HEK293 (cell line): ENCODE measurements around the gene QPCT.

Source experiments
- CTCF ChIA-PET: fragments of 350-600 bp; formaldehyde crosslinking; extraction: SDS; loops from one replicate; lab custom pipeline; 2021; ENCODE audit warnings: antibody characterized with exemption; lab: Yijun Ruan, JAX
- POLR2A ChIA-PET: fragments of 300-600 bp; formaldehyde crosslinking; extraction: SDS; loops from one replicate; lab custom pipeline; 2020; ENCODE audit warnings: antibody characterized with exemption, inconsistent platforms; lab: Yijun Ruan, JAX
- H3K27ac ChIP-seq: fragments of 200-500 bp; sonication (Bioruptor generic); 2 replicates; pipeline ENCODE4 v1.5.1; 2014; ENCODE audit warnings: low read depth, low read length, control low read depth, inconsistent platforms; ENCODE audit errors: extremely low read depth
- H3K36me3 ChIP-seq, 2 experiments: fragments of 200-500 bp in 1 of 2; sonication (Bioruptor generic) in 1 of 2; 1 replicate in 1 of 2; 2 replicates in 1 of 2; pipeline ENCODE4 v1.5.1; 2014 to 2017; ENCODE audit warnings: inconsistent platforms in 2 of 2, low read length in 2 of 2; ENCODE audit not compliant: control insufficient read depth in 2 of 2, insufficient read depth in 1 of 2
- H3K4me1 ChIP-seq: fragments of 200-500 bp; sonication (Bioruptor generic); 2 replicates; pipeline ENCODE4 v1.5.1; 2014; ENCODE audit warnings: mild to moderate bottlenecking, low read length, inconsistent platforms; ENCODE audit not compliant: control insufficient read depth, insufficient read depth
- H3K4me3 ChIP-seq: 2 replicates; pipeline ENCODE4 v1.5.1; 2011; ENCODE audit warnings: low read depth, mild to moderate bottlenecking, control low read depth, low read length, moderate library complexity
- H3K9me3 ChIP-seq: fragments of 200-500 bp; sonication (Bioruptor generic); 2 replicates; pipeline ENCODE4 v1.5.1; 2014; ENCODE audit warnings: low read depth, low read length, inconsistent platforms; ENCODE audit not compliant: control insufficient read depth, insufficient read depth
- HOXC10 ChIP-seq: sonication (generic); formaldehyde crosslinking; IDR thresholded peaks from 2 replicates; pipeline ENCODE4 v1.8.1; 2023; ENCODE audit warnings: mild to moderate bottlenecking, missing genetic modification reagents
- INSM2 ChIP-seq: fragments of 450-650 bp; formaldehyde crosslinking; IDR thresholded peaks from 2 replicates; pipeline ENCODE4 v1.5.1; 2016; ENCODE audit warnings: missing biosample characterization, missing genetic modification characterization
- PRDM1 ChIP-seq: fragments of 450-650 bp; formaldehyde crosslinking; IDR thresholded peaks from 2 replicates; pipeline ENCODE4; 2016; ENCODE audit warnings: missing biosample characterization, missing genetic modification characterization
- PRDM10 ChIP-seq: fragments of 450-650 bp; formaldehyde crosslinking; IDR thresholded peaks from 2 replicates; pipeline ENCODE4 v1.5.1; 2016; ENCODE audit warnings: missing biosample characterization, missing genetic modification characterization
- YY2 ChIP-seq: fragments of 450-650 bp; formaldehyde crosslinking; IDR thresholded peaks from 2 replicates; pipeline ENCODE4 v1.5.1; 2016; ENCODE audit warnings: missing biosample characterization, missing genetic modification characterization
- ZBTB17 ChIP-seq: fragments of 450-650 bp; formaldehyde crosslinking; IDR thresholded peaks from 2 replicates; pipeline ENCODE4 v1.5.1; 2016; ENCODE audit warnings: missing biosample characterization, missing genetic modification characterization
- ZNF146 ChIP-seq: fragments of 450-650 bp; formaldehyde crosslinking; IDR thresholded peaks from 2 replicates; pipeline ENCODE4 v1.5.1; 2016; ENCODE audit warnings: missing biosample characterization, missing genetic modification characterization
- ZNF16 ChIP-seq: fragments of 450-650 bp; formaldehyde crosslinking; IDR thresholded peaks from 2 replicates; pipeline ENCODE4 v1.5.1; 2016; ENCODE audit warnings: low read depth, missing biosample characterization, missing genetic modification characterization
- ZNF324 ChIP-seq: fragments of 450-650 bp; formaldehyde crosslinking; IDR thresholded peaks from 2 replicates; pipeline ENCODE4 v1.5.1; 2016; ENCODE audit warnings: missing biosample characterization, missing genetic modification characterization
- ZNF514 ChIP-seq: fragments of 450-650 bp; formaldehyde crosslinking; IDR thresholded peaks from 2 replicates; pipeline ENCODE4 v1.5.1; 2016; ENCODE audit warnings: missing biosample characterization, missing genetic modification characterization
- ZNF571 ChIP-seq: fragments of 450-650 bp; formaldehyde crosslinking; IDR thresholded peaks from 2 replicates; pipeline ENCODE4 v1.5.0; 2017; ENCODE audit warnings: missing biosample characterization, missing genetic modification characterization
- ZNF639 ChIP-seq: fragments of 450-650 bp; formaldehyde crosslinking; IDR thresholded peaks from 2 replicates; pipeline ENCODE4 v1.5.1; 2016; ENCODE audit warnings: missing biosample characterization, missing genetic modification characterization
- TF ChIP-seq, protein P1 (sequence below): fragments of 450-650 bp; formaldehyde crosslinking; IDR thresholded peaks from 2 replicates; pipeline ENCODE4 v1.5.0; 2017; ENCODE audit warnings: missing biosample characterization, missing genetic modification characterization, borderline replicate concordance
- TF ChIP-seq, protein P2 (sequence below): fragments of 450-650 bp; formaldehyde crosslinking; IDR thresholded peaks from 2 replicates; pipeline ENCODE4 v1.5.1; 2016; ENCODE audit warnings: missing biosample characterization, missing genetic modification characterization
- TF ChIP-seq, protein P3 (sequence below): fragments of 450-650 bp; formaldehyde crosslinking; conservative IDR thresholded peaks from 2 replicates; pipeline ENCODE4 v1.5.1; 2016; ENCODE audit warnings: low read depth, missing biosample characterization, missing genetic modification characterization
- TF ChIP-seq, protein P4 (sequence below): fragments of 450-650 bp; formaldehyde crosslinking; IDR thresholded peaks from 2 replicates; pipeline ENCODE4 v1.5.1; 2016; ENCODE audit warnings: missing biosample characterization, missing genetic modification characterization
- TF ChIP-seq, protein P5 (sequence below): fragments of 450-650 bp; formaldehyde crosslinking; IDR thresholded peaks from 2 replicates; pipeline ENCODE4 v1.5.1; 2016; ENCODE audit warnings: missing biosample characterization, missing genetic modification characterization, low read depth

The QPCT gene

GRCh38 chr2:37418956-37419355, 74.5 kb downstream of the QPCT start (continued):
- TF ChIP-seq PRDM10 (no peak), ZNF146 (tag by site-specific recombination) (no peak), YY2 (tag by site-specific recombination) (no peak), ZNF514 (tag by site-specific recombination) (no peak)
- TF ChIP-seq, protein P1, sequence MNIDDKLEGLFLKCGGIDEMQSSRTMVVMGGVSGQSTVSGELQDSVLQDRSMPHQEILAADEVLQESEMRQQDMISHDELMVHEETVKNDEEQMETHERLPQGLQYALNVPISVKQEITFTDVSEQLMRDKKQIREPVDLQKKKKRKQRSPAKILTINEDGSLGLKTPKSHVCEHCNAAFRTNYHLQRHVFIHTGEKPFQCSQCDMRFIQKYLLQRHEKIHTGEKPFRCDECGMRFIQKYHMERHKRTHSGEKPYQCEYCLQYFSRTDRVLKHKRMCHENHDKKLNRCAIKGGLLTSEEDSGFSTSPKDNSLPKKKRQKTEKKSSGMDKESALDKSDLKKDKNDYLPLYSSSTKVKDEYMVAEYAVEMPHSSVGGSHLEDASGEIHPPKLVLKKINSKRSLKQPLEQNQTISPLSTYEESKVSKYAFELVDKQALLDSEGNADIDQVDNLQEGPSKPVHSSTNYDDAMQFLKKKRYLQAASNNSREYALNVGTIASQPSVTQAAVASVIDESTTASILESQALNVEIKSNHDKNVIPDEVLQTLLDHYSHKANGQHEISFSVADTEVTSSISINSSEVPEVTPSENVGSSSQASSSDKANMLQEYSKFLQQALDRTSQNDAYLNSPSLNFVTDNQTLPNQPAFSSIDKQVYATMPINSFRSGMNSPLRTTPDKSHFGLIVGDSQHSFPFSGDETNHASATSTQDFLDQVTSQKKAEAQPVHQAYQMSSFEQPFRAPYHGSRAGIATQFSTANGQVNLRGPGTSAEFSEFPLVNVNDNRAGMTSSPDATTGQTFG (tag by site-specific recombination) = no peak
- TF ChIP-seq, protein P2, sequence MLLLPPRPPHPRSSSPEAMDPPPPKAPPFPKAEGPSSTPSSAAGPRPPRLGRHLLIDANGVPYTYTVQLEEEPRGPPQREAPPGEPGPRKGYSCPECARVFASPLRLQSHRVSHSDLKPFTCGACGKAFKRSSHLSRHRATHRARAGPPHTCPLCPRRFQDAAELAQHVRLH = no peak
- TF ChIP-seq, protein P3, sequence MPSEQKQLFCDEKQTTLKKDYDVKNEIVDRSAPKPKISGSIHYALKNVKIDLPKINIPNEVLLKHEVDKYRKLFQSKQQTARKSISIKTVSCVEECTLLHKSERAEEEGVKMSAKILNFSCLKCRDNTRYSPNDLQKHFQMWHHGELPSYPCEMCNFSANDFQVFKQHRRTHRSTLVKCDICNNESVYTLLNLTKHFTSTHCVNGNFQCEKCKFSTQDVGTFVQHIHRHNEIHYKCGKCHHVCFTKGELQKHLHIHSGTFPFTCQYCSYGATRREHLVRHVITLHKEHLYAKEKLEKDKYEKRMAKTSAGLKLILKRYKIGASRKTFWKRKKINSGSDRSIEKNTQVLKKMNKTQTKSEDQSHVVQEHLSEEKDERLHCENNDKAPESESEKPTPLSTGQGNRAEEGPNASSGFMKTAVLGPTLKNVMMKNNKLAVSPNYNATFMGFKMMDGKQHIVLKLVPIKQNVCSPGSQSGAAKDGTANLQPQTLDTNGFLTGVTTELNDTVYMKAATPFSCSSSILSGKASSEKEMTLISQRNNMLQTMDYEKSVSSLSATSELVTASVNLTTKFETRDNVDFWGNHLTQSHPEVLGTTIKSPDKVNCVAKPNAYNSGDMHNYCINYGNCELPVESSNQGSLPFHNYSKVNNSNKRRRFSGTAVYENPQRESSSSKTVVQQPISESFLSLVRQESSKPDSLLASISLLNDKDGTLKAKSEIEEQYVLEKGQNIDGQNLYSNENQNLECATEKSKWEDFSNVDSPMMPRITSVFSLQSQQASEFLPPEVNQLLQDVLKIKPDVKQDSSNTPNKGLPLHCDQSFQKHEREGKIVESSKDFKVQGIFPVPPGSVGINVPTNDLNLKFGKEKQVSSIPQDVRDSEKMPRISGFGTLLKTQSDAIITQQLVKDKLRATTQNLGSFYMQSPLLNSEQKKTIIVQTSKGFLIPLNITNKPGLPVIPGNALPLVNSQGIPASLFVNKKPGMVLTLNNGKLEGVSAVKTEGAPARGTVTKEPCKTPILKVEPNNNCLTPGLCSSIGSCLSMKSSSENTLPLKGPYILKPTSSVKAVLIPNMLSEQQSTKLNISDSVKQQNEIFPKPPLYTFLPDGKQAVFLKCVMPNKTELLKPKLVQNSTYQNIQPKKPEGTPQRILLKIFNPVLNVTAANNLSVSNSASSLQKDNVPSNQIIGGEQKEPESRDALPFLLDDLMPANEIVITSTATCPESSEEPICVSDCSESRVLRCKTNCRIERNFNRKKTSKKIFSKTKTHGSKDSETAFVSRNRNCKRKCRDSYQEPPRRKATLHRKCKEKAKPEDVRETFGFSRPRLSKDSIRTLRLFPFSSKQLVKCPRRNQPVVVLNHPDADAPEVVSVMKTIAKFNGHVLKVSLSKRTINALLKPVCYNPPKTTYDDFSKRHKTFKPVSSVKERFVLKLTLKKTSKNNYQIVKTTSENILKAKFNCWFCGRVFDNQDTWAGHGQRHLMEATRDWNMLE = no peak
- TF ChIP-seq, all 188 proteins: peak for 0

DNA sequence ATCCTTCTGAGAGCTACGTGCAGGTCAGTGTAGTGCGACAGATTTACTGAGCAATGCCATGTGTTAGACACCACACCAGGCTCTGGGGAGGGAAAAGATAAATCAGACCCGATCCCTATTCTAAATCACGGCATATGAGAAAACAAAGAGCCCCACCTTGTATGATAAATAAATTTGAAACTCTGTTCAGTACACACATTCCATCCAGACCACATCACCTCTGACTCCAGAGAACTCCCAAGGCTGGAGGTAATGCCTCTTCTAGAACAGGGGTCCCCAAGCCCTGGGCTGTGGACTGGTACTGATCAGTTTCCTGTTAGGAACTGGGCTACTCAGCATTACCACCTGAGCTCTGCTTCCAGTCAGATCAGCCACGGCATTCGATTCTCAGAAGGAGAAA, 77.3 kb downstream of the QPCT start:
- ChIA-PET POLR2A (no interaction called here), CTCF (interaction anchor here (0.8 to 1.5 kb wide), 3 partner anchors 14 to 456 kb away, joined by 3 to 4 read pairs (median 3); no protein-coding TSS in a partner anchor)
- no peaks in the 10 kb centered on the region for H3K4me1 ChIP-seq
- H3K36me3 ChIP-seq = no peaks in the 10 kb centered on the region
- H3K4me3 ChIP-seq = no peak overlapping the region
- no peak overlapping the region for H3K27ac ChIP-seq
- H3K9me3 ChIP-seq = no peaks in the 10 kb centered on the region
- TF ChIP-seq INSM2 (tag by site-specific recombination) (no peak), ZBTB17 (tag by site-specific recombination) (no peak), HOXC10 (CRISPR knock-in tag) (no peak), ZNF571 (tag by site-specific recombination) (no peak), ZNF639 (tag by site-specific recombination) (no peak), PRDM1 (tag by site-specific recombination) (no peak), ZNF16 (tag by site-specific recombination) (no peak), ZNF324 (no peak)
- TF ChIP-seq, protein P4, sequence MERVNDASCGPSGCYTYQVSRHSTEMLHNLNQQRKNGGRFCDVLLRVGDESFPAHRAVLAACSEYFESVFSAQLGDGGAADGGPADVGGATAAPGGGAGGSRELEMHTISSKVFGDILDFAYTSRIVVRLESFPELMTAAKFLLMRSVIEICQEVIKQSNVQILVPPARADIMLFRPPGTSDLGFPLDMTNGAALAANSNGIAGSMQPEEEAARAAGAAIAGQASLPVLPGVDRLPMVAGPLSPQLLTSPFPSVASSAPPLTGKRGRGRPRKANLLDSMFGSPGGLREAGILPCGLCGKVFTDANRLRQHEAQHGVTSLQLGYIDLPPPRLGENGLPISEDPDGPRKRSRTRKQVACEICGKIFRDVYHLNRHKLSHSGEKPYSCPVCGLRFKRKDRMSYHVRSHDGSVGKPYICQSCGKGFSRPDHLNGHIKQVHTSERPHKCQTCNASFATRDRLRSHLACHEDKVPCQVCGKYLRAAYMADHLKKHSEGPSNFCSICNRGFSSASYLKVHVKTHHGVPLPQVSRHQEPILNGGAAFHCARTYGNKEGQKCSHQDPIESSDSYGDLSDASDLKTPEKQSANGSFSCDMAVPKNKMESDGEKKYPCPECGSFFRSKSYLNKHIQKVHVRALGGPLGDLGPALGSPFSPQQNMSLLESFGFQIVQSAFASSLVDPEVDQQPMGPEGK = no peak
- TF ChIP-seq, protein P5, sequence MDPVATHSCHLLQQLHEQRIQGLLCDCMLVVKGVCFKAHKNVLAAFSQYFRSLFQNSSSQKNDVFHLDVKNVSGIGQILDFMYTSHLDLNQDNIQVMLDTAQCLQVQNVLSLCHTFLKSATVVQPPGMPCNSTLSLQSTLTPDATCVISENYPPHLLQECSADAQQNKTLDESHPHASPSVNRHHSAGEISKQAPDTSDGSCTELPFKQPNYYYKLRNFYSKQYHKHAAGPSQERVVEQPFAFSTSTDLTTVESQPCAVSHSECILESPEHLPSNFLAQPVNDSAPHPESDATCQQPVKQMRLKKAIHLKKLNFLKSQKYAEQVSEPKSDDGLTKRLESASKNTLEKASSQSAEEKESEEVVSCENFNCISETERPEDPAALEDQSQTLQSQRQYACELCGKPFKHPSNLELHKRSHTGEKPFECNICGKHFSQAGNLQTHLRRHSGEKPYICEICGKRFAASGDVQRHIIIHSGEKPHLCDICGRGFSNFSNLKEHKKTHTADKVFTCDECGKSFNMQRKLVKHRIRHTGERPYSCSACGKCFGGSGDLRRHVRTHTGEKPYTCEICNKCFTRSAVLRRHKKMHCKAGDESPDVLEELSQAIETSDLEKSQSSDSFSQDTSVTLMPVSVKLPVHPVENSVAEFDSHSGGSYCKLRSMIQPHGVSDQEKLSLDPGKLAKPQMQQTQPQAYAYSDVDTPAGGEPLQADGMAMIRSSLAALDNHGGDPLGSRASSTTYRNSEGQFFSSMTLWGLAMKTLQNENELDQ (tag by site-specific recombination) = no peak
